GM18909 (cell line): Measurements from ENCODE around the gene ADGRL3.
"Not testable (repeated sequence)": the region's sequence is repeated elsewhere in the genome, so short reads cannot be mapped to it uniquely, and the experiment has no call there.

Experiments
- ATAC-seq: cut with Tn5 transposase; IDR thresholded peaks from one replicate; pipeline ENCODE4 v1.9.1; 2021; ENCODE audit warnings: mild to moderate bottlenecking; ENCODE audit not compliant: unreplicated experiment, poor library complexity

The ADGRL3 gene

GRCh38 chr4:61468024-61468720, 268.0 kb downstream of the ADGRL3 start:
- ATAC-seq: no peak

- ATAC-seq: no peak
These were observed 273.2 kb downstream of the ADGRL3 start for GRCh38 chr4:61473306-61473705.

- no peak for ATAC-seq
These were observed 278.2 kb downstream of the ADGRL3 start for GRCh38 chr4:61478340-61478739.

GRCh38 chr4:61485056-61485455, 284.9 kb downstream of the ADGRL3 start:
- no peak for ATAC-seq

- no peak for ATAC-seq
These were observed 289.8 kb downstream of the ADGRL3 start for GRCh38 chr4:61489927-61490326.

- ATAC-seq: no peak
These were observed 292.9 kb downstream of the ADGRL3 start for GRCh38 chr4:61493041-61493440.

GRCh38 chr4:61493470-61493869, 293.3 kb downstream of the ADGRL3 start:
- ATAC-seq: no peak

- no peak for ATAC-seq
These were observed 300.8 kb downstream of the ADGRL3 start for GRCh38 chr4:61500883-61501282.

GRCh38 chr4:61501812-61502211, 301.7 kb downstream of the ADGRL3 start:
- ATAC-seq: no peak

GRCh38 chr4:61505773-61506685, 305.9 kb downstream of the ADGRL3 start:
- ATAC-seq: no peak

- no peak for ATAC-seq
These were observed 307.0 kb downstream of the ADGRL3 start for GRCh38 chr4:61507091-61507490.

- not testable (repeated sequence) for ATAC-seq
These were observed 309.7 kb downstream of the ADGRL3 start for GRCh38 chr4:61509721-61510241.

- ATAC-seq: no peak
These were observed 311.8 kb downstream of the ADGRL3 start for GRCh38 chr4:61511716-61512488.

GRCh38 chr4:61514991-61515390, 314.9 kb downstream of the ADGRL3 start:
- ATAC-seq: no peak

- ATAC-seq: no peak
These were observed 317.0 kb downstream of the ADGRL3 start for GRCh38 chr4:61517144-61517543.

- ATAC-seq: no peak
These were observed 320.0 kb downstream of the ADGRL3 start for GRCh38 chr4:61520166-61520565.

GRCh38 chr4:61520681-61521160, 320.6 kb downstream of the ADGRL3 start:
- ATAC-seq: no peak

- ATAC-seq: no peak
These were observed 321.3 kb downstream of the ADGRL3 start for GRCh38 chr4:61521451-61521850.

- no peak for ATAC-seq
These were observed 322.2 kb downstream of the ADGRL3 start for GRCh38 chr4:61522312-61522711.

GRCh38 chr4:61527888-61528287, 327.8 kb downstream of the ADGRL3 start:
- no peak for ATAC-seq
